ENCODE results near the gene PMVK. TPM values are rescaled to one million over a fixed set of nuclear protein-coding genes. Genes with fewer than 3 reads are reported as not detected.

PMVK gene
- total and polyA plus RNA-seq, 2 of the 8 experiments (the other 6 are each of a cell fraction or from before 2014, with no cell fraction given), result 23.8 to 26.5 TPM

GRCh38 chr1:154925335-154926170 lies 11.0 kb downstream of the PMVK start:
- H3K14ac ChIP-seq (ENCODE audit: insufficient read length), result no peak overlapping the region
- H3K79me1 ChIP-seq (ENCODE audit: low read depth, low read length), result no peaks in the 10 kb centered on the region
- H3K4me2 ChIP-seq (ENCODE audit: insufficient read depth in 1 of 2, low read depth in 2 of 2, low read length in 2 of 2), result no peak overlapping the region
- H2BK12ac ChIP-seq (ENCODE audit: low read depth, low read length), result no peak overlapping the region
- 0 out of 2 replicates have a peak, but pooled peaks cover 2% of the 10 kb centered on the region for H3K23me2 ChIP-seq (ENCODE audit: low read depth, low read length)
- H2AFZ ChIP-seq (ENCODE audit: low read length), result no peak overlapping the region
- 90% methylated on average over 3 of the region's 3 CpGs; no CpG with 5 or more reads in 1 of the 2 experiments for WGBS, 2 experiments (ENCODE audit: extremely low coverage in 1 of 2, insufficient coverage in 1 of 2, insufficient read length in 1 of 2, insufficient replicate concordance in 2 of 2, low coverage in 1 of 2, low lambda C conversion rate in 2 of 2, missing lambda C conversion rate in 1 of 2)
- H2BK120ac ChIP-seq (replicated peaks; ENCODE audit: low read depth, low read length), result no peak overlapping the region
- no peak overlapping the region for H3K18ac ChIP-seq (ENCODE audit: extremely low read depth, low read length)
- H3K27ac ChIP-seq (ENCODE audit: low read depth, low read length), result no peak overlapping the region
- H2BK15ac ChIP-seq (ENCODE audit: low read length), result no peak overlapping the region
- no peak overlapping the region for H2BK20ac ChIP-seq (ENCODE audit: low read length)
- ChIA-PET CTCF (ENCODE audit: partially characterized antibody) (interaction anchor here (0.6 to 1.4 kb wide), 5 partner anchors 9 to 92 kb away, joined by 3 to 5 read pairs (median 4); no protein-coding TSS in a partner anchor), POLR2A (ENCODE audit: partially characterized antibody) (interaction anchor here (0.6 to 1.5 kb wide), 3 partner anchors 11 to 179 kb away, joined by 4 to 5 read pairs (median 4); partner anchors contain the start of gene PMVK)
- no peak overlapping the region for H2BK5ac ChIP-seq (ENCODE audit: low read depth, low read length)
- no peak overlapping the region for H3K56ac ChIP-seq (replicated peaks; ENCODE audit: insufficient read length, low read depth, low read length)
- H3K23ac ChIP-seq (ENCODE audit: insufficient read length), result no peak overlapping the region
- H4K20me1 ChIP-seq (replicated peaks in 1 of 2; ENCODE audit: control insufficient read depth in 1 of 2, insufficient read depth in 2 of 2, low read length in 2 of 2), result no peaks in the 10 kb centered on the region
- FAIRE-seq (no peak), DNase-seq (ENCODE audit: low read depth in 1 of 2, low spot score in 2 of 2) (no peak)
- no peak overlapping the region for H4K8ac ChIP-seq (ENCODE audit: extremely low read depth, insufficient read depth, low read length)
- no peaks in the 10 kb centered on the region for H3K27me3 ChIP-seq (replicated peaks in 1 of 4; ENCODE audit: control insufficient read depth in 3 of 4, extremely low read depth in 1 of 4, insufficient read depth in 3 of 4, low read length in 3 of 4)
- H3K9ac ChIP-seq (replicated peaks in 1 of 4; ENCODE audit: extremely low read depth in 1 of 4, low read depth in 3 of 4, low read length in 3 of 4), result no peak overlapping the region
- H3K79me2 ChIP-seq (ENCODE audit: control insufficient read depth in 1 of 2, insufficient read depth in 2 of 2, low read length in 2 of 2), result no peaks in the 10 kb centered on the region
- H4K91ac ChIP-seq (replicated peaks; ENCODE audit: insufficient read length, low read length), result no peak overlapping the region
- H3K4me1 ChIP-seq (replicated peaks in 1 of 4; ENCODE audit: control insufficient read depth in 3 of 4, insufficient read depth in 4 of 4, low read length in 3 of 4), result no peaks in the 10 kb centered on the region
- H3K9me3 ChIP-seq (ENCODE audit: insufficient read depth in 2 of 2, low read depth in 1 of 2, low read length in 1 of 2), result no peaks in the 10 kb centered on the region; a peak in 1 of 4 replicates
- H4K5ac ChIP-seq (ENCODE audit: insufficient read length, low read depth, low read length), result no peak overlapping the region
- TF ChIP-seq TBP (IDR thresholded peaks at IDR 0.05; ENCODE audit: low read depth, low read length) (no peak), KDM1A (IDR thresholded peaks at IDR 0.05; ENCODE audit: borderline replicate concordance, low read length) (no peak), SIRT6 (IDR thresholded peaks at IDR 0.05; ENCODE audit: low read length) (no peak)
- H3K36me3 ChIP-seq (ENCODE audit: control insufficient read depth in 2 of 4, insufficient read depth in 4 of 4, low read length in 3 of 4), result peaks cover 0 to 19% (median 8%) of the 10 kb centered on the region in 4 experiments; a peak in 3 of 8 replicates
- H3K4ac ChIP-seq (replicated peaks; ENCODE audit: insufficient read length, low read depth, low read length), result no peak overlapping the region
- H2AK5ac ChIP-seq (ENCODE audit: low read depth, low read length), result no peak overlapping the region
- no peak overlapping the region for H3K4me3 ChIP-seq (ENCODE audit: extremely low read depth in 1 of 4, insufficient read depth in 2 of 4, low read depth in 3 of 4, low read length in 4 of 4)

Data from H1 (cell line).